Adipocyte (in vitro differentiated cells): Measurements from ENCODE around the gene USP49.
"Not testable (repeated sequence)": the region's sequence is repeated elsewhere in the genome, so short reads cannot be mapped to it uniquely, and the experiment has no call there.

Experiments used
- DNase-seq: peaks from one replicate; pipeline ENCODE4 v3.0.0-alpha.2; 2015; ENCODE audit warnings: low read depth
- H3K27me3 ChIP-seq: replicated peaks from 2 replicates; pipeline ENCODE4 v1.7.0; 2013; ENCODE audit warnings: mild to moderate bottlenecking, low read length, moderate library complexity; ENCODE audit not compliant: control insufficient read depth, insufficient read depth
- H3K36me3 ChIP-seq: 2 replicates; pipeline ENCODE4 v1.7.0; 2013; ENCODE audit warnings: low read length, mild to moderate bottlenecking, moderate library complexity; ENCODE audit not compliant: control insufficient read depth, insufficient read depth, severe bottlenecking
- H3K4me1 ChIP-seq: 2 replicates; pipeline ENCODE4 v1.7.0; 2013; ENCODE audit warnings: mild to moderate bottlenecking, low read length, moderate library complexity; ENCODE audit not compliant: control insufficient read depth, insufficient read depth
- H3K4me3 ChIP-seq: 2 replicates; pipeline ENCODE4 v1.7.0; 2013; ENCODE audit warnings: mild to moderate bottlenecking, low read length, moderate library complexity
- H3K9ac ChIP-seq: 2 replicates; pipeline ENCODE4 v1.7.0; 2013; ENCODE audit warnings: mild to moderate bottlenecking, low read length, moderate library complexity
- H3K9me3 ChIP-seq: 2 replicates; pipeline ENCODE4 v1.7.0; 2013; ENCODE audit warnings: mild to moderate bottlenecking, low read length, moderate library complexity; ENCODE audit not compliant: control insufficient read depth

Gene USP49

DNA sequence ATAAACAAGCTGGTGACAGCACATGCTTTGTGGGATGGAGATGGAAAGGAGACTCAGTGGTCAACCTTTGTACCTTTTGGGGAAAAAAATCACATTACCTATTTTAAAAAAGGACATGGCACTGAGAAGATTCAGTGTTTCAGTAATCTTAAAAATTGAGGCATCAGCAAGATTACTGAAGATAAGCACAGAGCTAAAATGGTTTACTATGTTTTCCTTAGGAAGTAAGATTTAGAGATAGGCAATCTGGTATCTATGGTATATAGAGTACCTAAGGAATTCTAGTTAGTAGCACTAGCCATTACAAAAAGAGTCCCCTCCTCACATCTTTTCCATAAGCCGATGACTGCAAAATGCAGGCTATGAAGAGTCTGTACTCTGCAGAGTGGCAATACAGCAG lies 72.0 kb downstream of the USP49 start:
- H3K9me3 ChIP-seq, result no peaks in the 10 kb centered on the region
- H3K4me3 ChIP-seq, result no peak overlapping the region
- H3K27me3 ChIP-seq, result no peaks in the 10 kb centered on the region
- no peaks in the 10 kb centered on the region for H3K4me1 ChIP-seq
- H3K36me3 ChIP-seq, result peaks cover 5% of the 10 kb centered on the region
- no peak overlapping the region for H3K9ac ChIP-seq
- no peak for DNase-seq

DNA sequence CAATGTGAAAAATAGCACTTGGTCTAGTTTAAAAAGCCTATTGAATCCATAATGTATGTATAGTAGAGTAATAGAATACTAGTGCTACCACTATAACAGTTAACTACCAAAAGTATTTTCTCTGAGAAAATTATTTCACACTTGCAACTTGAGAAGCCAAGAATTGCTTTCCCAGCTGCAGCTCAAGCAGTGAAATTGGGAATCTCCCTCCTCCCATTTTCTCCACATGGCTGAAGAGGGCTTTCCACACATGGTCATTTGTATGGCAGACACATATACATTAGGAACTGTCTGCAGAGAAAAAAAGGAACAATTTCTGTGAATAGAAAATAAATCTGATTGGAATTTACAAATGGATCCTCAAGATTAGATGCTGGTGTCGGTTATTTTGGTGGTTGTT lies 73.2 kb downstream of the USP49 start:
- H3K4me3 ChIP-seq, result no peak overlapping the region
- no peaks in the 10 kb centered on the region for H3K4me1 ChIP-seq
- no peak for DNase-seq
- H3K27me3 ChIP-seq, result no peaks in the 10 kb centered on the region
- peaks cover 5% of the 10 kb centered on the region for H3K36me3 ChIP-seq
- no peaks in the 10 kb centered on the region for H3K9me3 ChIP-seq
- no peak overlapping the region for H3K9ac ChIP-seq

DNA sequence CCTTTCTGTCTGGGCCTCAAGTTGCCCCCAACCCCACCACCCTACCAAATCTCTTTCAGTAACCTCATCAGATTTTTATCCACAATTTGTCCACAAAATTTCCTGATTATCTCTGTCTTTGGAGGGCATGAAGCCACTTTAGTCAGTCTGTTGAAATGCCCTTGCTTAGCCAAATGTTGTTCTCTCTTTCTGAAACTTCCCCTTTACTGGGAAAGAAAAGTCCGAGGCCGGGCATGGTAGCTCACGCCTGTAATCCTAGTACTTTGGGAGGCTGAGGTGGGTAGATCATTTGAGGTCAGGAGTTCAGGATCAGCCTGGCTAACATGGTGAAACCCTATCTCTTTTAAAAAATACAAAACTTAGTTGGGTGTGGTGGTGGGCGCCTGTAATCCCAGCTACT lies 73.9 kb downstream of the USP49 start:
- H3K36me3 ChIP-seq, result peaks cover 5% of the 10 kb centered on the region
- no peak overlapping the region for H3K9ac ChIP-seq
- H3K9me3 ChIP-seq, result no peaks in the 10 kb centered on the region
- H3K4me1 ChIP-seq, result no peaks in the 10 kb centered on the region
- H3K27me3 ChIP-seq, result no peaks in the 10 kb centered on the region
- no peak for DNase-seq
- no peak overlapping the region for H3K4me3 ChIP-seq

DNA sequence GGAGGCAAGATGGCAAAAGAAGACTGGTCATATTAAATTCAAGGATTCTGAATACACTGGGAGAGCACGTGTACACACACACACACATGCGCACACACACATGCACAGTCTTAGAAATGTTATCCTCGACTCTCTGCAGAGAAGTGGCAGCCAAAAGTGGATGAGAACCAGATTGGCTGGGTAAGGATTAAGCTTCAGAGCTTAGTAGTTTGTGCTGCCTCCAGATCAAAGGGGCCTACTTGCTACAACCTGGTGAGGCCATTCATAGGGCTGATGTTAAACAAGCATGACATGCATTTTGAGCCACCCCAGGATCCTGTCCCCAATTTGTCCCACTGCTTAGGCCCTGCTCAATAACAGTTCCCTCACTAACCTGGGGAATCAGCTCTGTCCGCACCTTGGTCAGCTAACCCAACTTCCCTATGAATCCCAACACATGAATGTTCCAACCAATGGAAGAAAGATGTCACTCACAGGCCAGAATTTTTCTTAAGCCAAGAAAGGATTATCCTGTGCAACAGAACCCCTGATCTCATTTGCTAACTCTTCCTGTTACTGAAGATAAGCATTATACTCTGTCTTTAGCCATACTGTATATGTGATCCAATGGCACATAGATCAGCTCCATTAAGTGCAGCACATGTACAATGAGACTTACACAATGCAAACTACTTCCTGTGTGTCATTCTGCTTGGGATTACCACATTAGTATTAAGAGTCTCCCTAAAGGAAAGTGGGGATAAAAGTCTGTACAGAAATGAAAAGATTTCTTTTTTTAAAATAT lies 76.7 kb downstream of the USP49 start:
- Histone ChIP-seq H3K4me1 (no peaks in the 10 kb centered on the region), H3K27me3 (no peaks in the 10 kb centered on the region), H3K9me3 (no peaks in the 10 kb centered on the region), H3K9ac (no peak overlapping the region), H3K4me3 (no peak overlapping the region), H3K36me3 (no peaks in the 10 kb centered on the region)
- DNase-seq, result no peak

DNA sequence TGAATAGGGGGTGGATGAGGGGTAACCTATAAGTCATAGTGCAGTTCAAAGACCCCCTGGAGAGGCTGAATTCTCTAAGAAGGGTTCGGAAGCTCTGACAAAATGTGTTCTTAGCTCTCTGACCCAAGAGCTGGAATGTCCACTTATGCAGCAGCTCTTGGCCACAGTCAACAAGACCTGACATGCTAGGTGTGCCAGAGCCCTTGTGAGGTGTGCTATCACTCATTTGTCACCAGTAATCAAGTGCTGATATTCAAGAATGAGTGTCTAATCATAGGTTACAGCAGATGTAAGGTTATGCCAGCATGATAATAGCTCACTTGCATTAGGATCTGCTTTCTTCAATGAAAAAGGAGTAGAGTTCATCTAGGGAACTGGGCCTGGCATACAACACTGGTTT lies 79.6 kb downstream of the USP49 start:
- no peak overlapping the region for H3K9ac ChIP-seq
- no peak overlapping the region for H3K4me3 ChIP-seq
- H3K4me1 ChIP-seq, result no peaks in the 10 kb centered on the region
- no peaks in the 10 kb centered on the region for H3K36me3 ChIP-seq
- no peak for DNase-seq
- no peaks in the 10 kb centered on the region for H3K9me3 ChIP-seq
- no peaks in the 10 kb centered on the region for H3K27me3 ChIP-seq

DNA sequence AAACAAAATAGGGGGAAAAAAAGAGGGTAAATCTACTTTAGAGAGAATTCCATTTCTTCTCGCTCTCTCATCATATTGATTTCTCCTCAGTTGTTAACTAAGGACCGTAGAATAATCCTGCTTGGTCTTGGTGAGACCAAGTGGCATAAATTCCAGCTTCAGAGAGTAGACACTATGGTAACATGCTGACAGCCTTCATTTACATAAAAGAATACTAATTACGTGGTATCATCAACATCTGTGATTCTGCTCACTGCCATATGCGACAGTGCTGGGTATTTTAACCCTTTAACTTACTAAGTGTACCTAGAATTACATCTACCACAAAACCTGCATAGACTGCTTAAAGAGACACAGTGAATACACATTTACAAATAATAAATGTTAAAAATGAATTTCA lies 80.5 kb downstream of the USP49 start:
- no peak for DNase-seq
- Histone ChIP-seq H3K27me3 (no peaks in the 10 kb centered on the region), H3K36me3 (no peaks in the 10 kb centered on the region), H3K9ac (no peak overlapping the region), H3K9me3 (no peaks in the 10 kb centered on the region), H3K4me3 (no peak overlapping the region), H3K4me1 (no peaks in the 10 kb centered on the region)

DNA sequence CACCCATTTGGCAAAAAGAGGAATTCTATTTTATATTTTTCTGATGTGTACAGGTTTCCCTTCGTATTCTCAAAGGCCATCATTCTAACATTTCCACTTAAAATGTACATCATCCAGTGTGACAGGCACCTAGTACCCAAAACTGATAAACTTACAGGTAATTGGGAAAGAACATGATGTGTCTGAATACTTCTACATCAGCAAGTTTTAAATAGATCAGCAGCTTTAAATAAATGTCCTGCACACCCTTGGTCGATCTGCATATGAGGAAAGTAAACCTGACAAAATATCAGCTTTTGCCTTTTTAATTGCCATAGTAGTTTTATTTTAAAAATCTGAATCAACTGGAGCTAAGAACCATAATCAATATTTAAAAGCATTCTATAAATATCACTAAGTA lies 81.2 kb downstream of the USP49 start:
- Histone ChIP-seq H3K36me3 (no peaks in the 10 kb centered on the region), H3K27me3 (no peaks in the 10 kb centered on the region), H3K4me1 (no peaks in the 10 kb centered on the region), H3K9ac (no peak overlapping the region), H3K9me3 (no peaks in the 10 kb centered on the region), H3K4me3 (no peak overlapping the region)
- DNase-seq, result no peak

DNA sequence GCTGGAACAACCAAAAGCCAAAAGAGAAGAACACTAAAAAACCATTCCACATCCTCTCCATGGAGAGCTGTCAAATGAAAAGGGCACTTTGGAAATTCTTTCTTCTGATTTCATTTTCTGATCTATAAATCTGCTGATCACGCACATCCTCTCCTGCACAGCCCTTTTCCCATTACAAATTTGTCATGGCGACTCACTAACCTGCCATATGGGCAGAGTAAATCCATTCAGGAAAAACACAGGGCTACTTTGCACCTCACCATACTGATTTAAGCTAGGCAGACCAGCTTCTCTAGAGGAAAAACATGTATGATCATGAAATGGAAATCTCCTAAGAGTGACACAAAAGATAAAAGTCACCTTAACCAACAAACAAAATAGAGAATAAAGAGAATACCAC lies 81.7 kb downstream of the USP49 start:
- no peaks in the 10 kb centered on the region for H3K36me3 ChIP-seq
- H3K4me3 ChIP-seq, result no peak overlapping the region
- no peaks in the 10 kb centered on the region for H3K27me3 ChIP-seq
- no peak for DNase-seq
- H3K9ac ChIP-seq, result no peak overlapping the region
- H3K9me3 ChIP-seq, result no peaks in the 10 kb centered on the region
- no peaks in the 10 kb centered on the region for H3K4me1 ChIP-seq

DNA sequence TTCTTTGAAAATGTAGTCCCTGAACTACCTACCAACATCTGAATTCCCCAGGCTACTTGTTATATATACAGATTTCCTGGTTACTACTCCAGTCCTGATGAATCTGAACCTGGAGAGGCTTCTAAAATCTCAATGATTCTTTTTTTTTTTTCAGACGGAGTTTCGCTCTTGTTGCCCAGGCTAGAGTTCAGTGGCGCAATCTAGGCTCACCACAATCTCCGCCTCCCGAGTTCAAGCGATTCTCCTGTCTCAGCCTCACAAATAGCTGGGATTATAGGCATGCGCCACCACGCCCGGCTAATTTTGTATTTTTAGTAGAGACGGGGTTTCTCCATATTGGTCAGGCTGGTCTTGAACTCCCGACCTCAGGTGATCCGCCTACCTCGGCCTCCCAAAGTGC lies 83.2 kb downstream of the USP49 start:
- not testable (repeated sequence) for H3K27me3 ChIP-seq, H3K9ac ChIP-seq

DNA sequence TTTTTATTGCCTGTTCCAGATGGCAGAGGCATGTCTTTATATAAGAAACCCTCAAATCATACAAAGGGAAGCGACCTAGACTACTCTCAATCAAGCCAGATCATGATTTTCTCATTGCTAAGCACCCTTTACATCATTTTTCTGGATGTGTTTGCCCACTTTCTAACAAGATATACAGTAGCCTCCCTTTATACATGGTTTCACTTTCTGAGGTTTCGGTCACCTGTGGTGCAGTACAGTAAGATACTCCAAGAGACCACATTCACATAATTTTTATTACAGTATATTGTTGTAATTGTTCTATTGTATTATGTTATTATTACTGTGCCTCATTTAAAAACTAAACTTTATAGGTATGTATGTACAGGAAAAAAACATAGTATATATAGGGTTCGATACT lies 84.1 kb downstream of the USP49 start:
- no peak overlapping the region for H3K4me3 ChIP-seq
- no peaks in the 10 kb centered on the region for H3K36me3 ChIP-seq
- H3K9me3 ChIP-seq, result no peaks in the 10 kb centered on the region
- no peaks in the 10 kb centered on the region for H3K4me1 ChIP-seq
- no peak for DNase-seq
- H3K27me3 ChIP-seq, result no peaks in the 10 kb centered on the region
- no peak overlapping the region for H3K9ac ChIP-seq

More for the DNA sequence above, 83.2 kb downstream of the USP49 start:
- not testable (repeated sequence) for H3K4me1 ChIP-seq, H3K4me3 ChIP-seq, H3K9me3 ChIP-seq, DNase-seq, H3K36me3 ChIP-seq

DNA sequence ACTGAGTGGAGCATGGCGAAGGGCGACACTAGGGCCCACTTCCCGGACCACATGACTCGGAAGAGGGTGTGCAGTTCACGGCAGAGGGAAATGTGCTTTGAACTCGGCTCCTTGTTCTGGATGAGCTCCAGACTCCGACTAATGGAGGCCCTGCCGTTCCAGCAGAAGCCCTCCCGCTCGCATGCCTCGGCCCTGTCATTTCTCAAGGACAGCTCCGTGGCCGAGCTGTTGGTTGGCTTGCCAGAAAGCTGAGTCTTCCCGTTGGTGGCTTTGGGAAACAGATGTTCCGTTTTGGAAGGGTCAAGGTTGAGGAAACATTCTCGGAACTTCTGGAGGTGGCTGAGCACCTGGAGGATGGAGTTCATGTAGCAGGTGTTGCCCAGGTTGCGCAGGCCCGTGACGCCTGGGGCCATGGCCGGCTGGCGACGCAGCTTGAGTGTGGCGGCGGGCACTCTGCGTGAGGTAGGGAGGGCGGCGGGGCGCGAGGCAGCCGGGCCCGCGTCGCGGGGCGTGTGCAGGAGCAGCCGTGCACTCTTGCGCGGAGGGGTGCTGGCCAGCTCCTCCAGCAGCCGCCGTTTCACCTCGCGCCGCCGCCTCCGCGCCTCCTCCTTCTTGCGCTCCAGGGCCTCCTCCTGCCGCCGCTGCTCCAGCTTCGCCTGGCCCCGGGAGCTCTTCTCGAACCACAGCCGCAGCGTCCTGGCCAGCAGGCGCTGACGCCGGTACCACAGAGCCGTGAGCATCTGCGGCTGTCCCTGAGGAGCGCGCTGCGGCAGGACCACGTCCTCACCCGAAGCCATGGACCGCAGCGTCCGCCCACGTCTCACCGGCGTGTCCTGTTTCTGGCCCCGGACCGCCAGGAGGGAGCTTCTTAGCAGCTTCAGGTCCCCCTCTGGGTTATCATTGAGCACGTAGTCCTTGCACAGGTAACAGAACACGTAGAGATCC lies 89.1 kb downstream of the USP49 start:
- no peak overlapping the region for H3K9ac ChIP-seq
- no peaks in the 10 kb centered on the region for H3K27me3 ChIP-seq
- DNase-seq, result no peak
- H3K9me3 ChIP-seq, result no peaks in the 10 kb centered on the region
- H3K4me3 ChIP-seq, result no peak overlapping the region
- no peaks in the 10 kb centered on the region for H3K4me1 ChIP-seq
- H3K36me3 ChIP-seq, result peaks cover 7% of the 10 kb centered on the region
